GM12864 (cell line): ENCODE data around the gene EXOC6.

Source experiments
- DNase-seq: peaks from one replicate; pipeline ENCODE4 v3.0.0-alpha.2; 2011; ENCODE audit warnings: low read depth
- H3K4me3 ChIP-seq: 2 replicates; pipeline ENCODE4 v1.5.1; 2011; ENCODE audit warnings: mild to moderate bottlenecking, low read depth, low read length, control low read depth
- TF ChIP-seq, protein P1 (sequence below): IDR thresholded peaks from 2 replicates; pipeline ENCODE4 v1.5.1; 2011; ENCODE audit warnings: low read depth, mild to moderate bottlenecking, moderate library complexity, low read length, control low read depth, inconsistent platforms; ENCODE audit errors: missing control alignments

The EXOC6 gene

DNA sequence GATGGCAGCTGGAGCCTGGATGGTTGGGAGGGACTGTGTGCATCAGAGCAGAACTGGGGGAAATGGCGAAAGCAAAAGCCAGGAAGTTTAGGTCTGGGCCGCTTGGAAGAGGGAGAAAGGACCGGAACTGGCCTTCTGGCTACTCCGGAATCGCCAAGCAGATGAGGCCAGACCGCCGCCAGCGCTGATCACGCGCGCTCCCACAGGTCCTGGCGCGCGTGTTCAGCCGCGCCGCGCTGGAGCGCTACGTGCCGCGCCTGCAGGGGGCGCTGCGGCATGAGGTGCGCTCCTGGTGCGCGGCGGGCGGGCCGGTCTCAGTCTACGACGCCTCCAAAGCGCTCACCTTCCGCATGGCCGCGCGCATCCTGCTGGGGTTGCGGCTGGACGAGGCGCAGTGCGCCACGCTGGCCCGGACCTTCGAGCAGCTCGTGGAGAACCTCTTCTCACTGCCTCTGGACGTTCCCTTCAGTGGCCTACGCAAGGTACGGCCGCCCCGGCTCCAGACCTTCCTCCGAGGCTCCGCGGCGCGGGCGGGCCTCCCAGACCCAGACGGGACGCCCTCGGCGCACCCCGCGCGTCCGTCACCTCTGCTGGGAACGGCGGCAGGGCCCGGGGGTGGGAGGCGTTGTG is 214.3 kb downstream of the EXOC6 start:
- peak overlapping the region; percentile 22 for H3K4me3 ChIP-seq
- no peak for DNase-seq
- TF ChIP-seq, protein P1, sequence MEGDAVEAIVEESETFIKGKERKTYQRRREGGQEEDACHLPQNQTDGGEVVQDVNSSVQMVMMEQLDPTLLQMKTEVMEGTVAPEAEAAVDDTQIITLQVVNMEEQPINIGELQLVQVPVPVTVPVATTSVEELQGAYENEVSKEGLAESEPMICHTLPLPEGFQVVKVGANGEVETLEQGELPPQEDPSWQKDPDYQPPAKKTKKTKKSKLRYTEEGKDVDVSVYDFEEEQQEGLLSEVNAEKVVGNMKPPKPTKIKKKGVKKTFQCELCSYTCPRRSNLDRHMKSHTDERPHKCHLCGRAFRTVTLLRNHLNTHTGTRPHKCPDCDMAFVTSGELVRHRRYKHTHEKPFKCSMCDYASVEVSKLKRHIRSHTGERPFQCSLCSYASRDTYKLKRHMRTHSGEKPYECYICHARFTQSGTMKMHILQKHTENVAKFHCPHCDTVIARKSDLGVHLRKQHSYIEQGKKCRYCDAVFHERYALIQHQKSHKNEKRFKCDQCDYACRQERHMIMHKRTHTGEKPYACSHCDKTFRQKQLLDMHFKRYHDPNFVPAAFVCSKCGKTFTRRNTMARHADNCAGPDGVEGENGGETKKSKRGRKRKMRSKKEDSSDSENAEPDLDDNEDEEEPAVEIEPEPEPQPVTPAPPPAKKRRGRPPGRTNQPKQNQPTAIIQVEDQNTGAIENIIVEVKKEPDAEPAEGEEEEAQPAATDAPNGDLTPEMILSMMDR = peak; percentile 59

DNA sequence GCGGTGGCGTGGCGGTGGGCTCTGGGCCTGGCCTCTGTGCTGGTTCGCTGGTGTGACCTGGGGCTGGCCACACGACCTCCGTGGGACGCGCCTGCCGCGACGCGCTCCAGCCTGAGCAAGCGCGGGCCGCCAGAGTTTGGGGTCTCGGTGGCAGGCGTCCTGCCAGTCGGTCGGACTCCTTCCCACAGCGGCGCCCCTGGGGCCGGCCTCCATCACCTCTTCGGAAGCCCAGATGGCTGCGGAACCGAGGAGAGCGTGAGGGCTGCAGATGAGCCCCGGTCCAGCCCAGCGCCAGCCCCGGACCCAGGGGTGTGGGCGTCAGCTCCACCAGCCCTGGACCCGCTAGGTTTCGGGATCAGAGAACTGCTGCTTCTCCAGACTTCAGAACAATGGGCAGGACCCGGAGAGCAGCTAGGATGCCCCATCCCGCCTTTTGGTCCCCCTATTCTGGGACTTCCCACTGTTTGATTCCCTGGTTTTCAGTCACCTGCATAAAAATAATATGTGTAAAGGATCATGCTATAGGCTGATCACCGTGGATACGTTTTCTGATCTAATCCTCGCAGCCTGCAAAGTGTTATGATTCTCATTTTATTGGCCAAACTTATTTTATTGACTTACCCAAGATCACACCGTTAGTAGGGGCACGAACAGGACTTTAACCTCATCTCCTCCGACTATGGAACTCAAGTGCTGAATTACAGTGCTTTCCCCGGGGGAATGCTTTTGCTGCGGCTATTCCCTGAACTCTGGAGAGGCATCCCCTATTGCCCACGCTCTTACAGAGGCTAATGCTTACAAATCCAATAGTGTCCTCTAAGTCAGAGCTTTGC is 215.0 kb downstream of the EXOC6 start:
- no peak for DNase-seq
- TF ChIP-seq, protein P1 = no peak
- H3K4me3 ChIP-seq = no peak overlapping the region

GRCh38 chr10:93063977-93064660 is 215.8 kb downstream of the EXOC6 start:
- H3K4me3 ChIP-seq = no peak overlapping the region
- no peak for DNase-seq
- TF ChIP-seq, protein P1 = no peak

DNA sequence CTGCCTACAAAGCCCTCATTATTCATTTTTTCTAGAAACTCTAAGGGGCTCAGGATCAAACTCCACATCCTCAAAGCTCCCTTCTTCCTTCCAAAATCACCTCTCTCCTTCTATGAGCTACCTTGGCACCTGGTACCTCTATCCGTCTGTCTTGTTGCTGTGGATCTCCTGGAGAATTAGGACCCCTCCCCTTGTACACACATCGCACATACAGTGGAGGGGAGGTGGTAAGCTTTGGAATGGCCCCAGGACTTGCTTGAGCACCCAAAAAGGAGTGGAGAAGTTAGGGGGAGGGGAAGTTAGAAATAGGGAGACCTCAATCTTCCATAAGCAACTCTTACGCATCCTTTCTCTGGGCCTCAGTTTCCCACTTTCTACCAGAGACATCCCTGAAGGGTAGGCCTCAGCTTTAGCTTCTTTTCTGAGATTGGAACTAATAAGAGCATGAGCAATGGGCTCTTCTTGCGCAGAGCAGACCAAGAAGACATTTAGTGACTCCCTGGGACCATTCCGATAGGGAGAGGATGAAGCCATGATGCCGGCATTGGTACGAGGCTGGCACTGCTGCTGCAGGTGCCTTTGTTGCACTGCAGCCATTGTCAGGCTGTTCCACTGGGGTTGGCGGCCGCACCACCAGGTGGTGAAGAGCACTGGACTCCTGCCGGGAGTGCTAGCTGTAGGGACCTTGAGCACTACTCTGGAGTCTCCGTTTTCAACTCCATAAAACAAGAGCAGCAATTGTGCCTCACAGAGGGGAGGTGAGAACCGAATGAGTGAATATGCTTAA is 216.7 kb downstream of the EXOC6 start:
- DNase-seq = no peak
- TF ChIP-seq, protein P1 = no peak
- H3K4me3 ChIP-seq = no peak overlapping the region

- no peak overlapping the region for H3K4me3 ChIP-seq
- TF ChIP-seq, protein P1 = no peak
- no peak for DNase-seq
Observed at GRCh38 chr10:93065675-93066543, 217.6 kb downstream of the EXOC6 start.

GRCh38 chr10:93066544-93066913 is 218.2 kb downstream of the EXOC6 start:
- TF ChIP-seq, protein P1 = no peak
- no peak for DNase-seq
- H3K4me3 ChIP-seq = no peak overlapping the region
